Left lung (tissue), 10 donors: Measurements from ENCODE around the gene ATG9A. TPM values are rescaled to one million over a fixed set of nuclear protein-coding genes. Genes with fewer than 3 reads are reported as not detected.

ENCODE experiments used
- ATAC-seq: fragments of 200-7000 bp; cut with Tn5 transposase; one replicate; pipeline ENCODE4 v1.9.1; 2020; ENCODE audit warnings: moderate library complexity
- DNase-seq, 4 donors: peaks; one replicate each; pipeline ENCODE4 v3.0.0-alpha.2; 2013 to 2020
- H3K27ac ChIP-seq, 2 donors: fragments of 200-600 bp; sonication (generic) in 1 of 2; one replicate each; pipeline versions ENCODE4 v1.5.0 to v1.8.0; 2020 to 2021
- H3K27me3 ChIP-seq, 2 donors: fragments of 200-600 bp; sonication (generic) in 1 of 2; one replicate each; pipeline versions ENCODE4 v1.5.0 to v1.8.0; 2020 to 2021
- H3K36me3 ChIP-seq, 2 donors: fragments of 200-600 bp; sonication (generic) in 1 of 2; one replicate each; pipeline versions ENCODE4 v1.5.0 to v1.8.0; 2020 to 2021
- H3K4me1 ChIP-seq, 2 donors: fragments of 200-600 bp; one replicate each; pipeline ENCODE4 v1.8.0; 2021
- H3K4me3 ChIP-seq, 2 donors: fragments of 200-600 bp; sonication (generic) in 1 of 2; one replicate each; pipeline versions ENCODE4 v1.5.0 to v1.8.0; 2020 to 2021; ENCODE audit warnings: mild to moderate bottlenecking in 1 of 2
- H3K9me3 ChIP-seq, 2 donors: fragments of 200-600 bp; sonication (generic) in 1 of 2; one replicate each; pipeline versions ENCODE4 v1.5.0 to v1.8.0; 2020 to 2021
- intact Hi-C, 2 donors: fragments of 100-400 bp; cut with DNase I; formaldehyde crosslinking; loops; one replicate each; pipeline versions ENCODE4 v1.11.2 to v1.14.2; 2022
- polyA plus RNA-seq, 6 donors: library from polyadenylated mRNA; unstranded; fragments of 120-200 nt; gene quantifications; one replicate each; pipeline ENCODE4 v1.2.1, GENCODE V29; 2013; ENCODE audit not compliant: insufficient read length in 6 of 6
- total RNA-seq, 2 donors: library from RNA; stranded (reverse); fragmentation: NEBNext Ultra II Directional; extraction: Animal tissue kit (Norgen Biotek cat#: 25700); gene quantifications; one replicate each; pipeline ENCODE4 v1.2.1, GENCODE V29; 2021
- TF ChIP-seq, protein P1 (sequence below), 2 donors: fragments of 200-600 bp; sonication (generic) in 1 of 2; IDR thresholded peaks; one replicate each; pipeline versions ENCODE4 v1.5.0 to v1.8.0; 2021; ENCODE audit warnings: antibody characterized with exemption in 2 of 2
- donor health status: DM: no; HTN: yes; CAD: no.
- donor health status: DM: no; HTN: no; CAD: no.

The ATG9A gene
- total and polyA plus RNA-seq, 8 donors: 43.1 to 58.9 (median 48.7) TPM

DNA sequence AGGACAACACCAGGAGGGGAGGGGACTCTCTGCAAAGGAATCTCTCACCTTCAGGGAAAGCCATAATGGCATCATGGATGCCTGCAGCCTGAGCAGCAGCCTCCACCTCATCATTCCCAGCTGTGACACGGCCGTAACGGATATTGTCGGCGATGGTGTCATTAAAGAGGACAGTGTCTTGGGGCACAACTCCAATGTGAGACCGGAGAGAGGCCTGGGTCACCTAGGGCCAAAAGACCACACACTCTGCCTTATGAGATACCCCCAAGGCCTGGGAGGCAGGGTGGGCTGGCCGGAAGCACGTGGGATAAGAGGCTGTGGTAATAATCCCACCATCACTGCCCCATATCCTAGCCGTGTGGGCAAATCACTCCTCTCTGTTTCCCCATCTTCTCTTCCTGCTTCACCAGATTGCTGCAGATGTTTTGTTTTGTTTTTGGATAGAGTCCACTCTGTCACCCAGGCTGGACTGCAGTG lies 18.5 kb downstream of the ATG9A start:
- Histone ChIP-seq H3K9me3 (no peaks in the 10 kb centered on the region), H3K4me1 (peaks cover 12 to 33% of the 10 kb centered on the region in 2 donors), H3K27ac (no peak overlapping the region), H3K4me3 (no peak overlapping the region), H3K36me3 (peaks cover 0 to 76% of the 10 kb centered on the region in 2 donors), H3K27me3 (no peaks in the 10 kb centered on the region)
- ATAC-seq (no peak), DNase-seq (no peak)
- intact Hi-C loops: no loop called here
- TF ChIP-seq, protein P1, sequence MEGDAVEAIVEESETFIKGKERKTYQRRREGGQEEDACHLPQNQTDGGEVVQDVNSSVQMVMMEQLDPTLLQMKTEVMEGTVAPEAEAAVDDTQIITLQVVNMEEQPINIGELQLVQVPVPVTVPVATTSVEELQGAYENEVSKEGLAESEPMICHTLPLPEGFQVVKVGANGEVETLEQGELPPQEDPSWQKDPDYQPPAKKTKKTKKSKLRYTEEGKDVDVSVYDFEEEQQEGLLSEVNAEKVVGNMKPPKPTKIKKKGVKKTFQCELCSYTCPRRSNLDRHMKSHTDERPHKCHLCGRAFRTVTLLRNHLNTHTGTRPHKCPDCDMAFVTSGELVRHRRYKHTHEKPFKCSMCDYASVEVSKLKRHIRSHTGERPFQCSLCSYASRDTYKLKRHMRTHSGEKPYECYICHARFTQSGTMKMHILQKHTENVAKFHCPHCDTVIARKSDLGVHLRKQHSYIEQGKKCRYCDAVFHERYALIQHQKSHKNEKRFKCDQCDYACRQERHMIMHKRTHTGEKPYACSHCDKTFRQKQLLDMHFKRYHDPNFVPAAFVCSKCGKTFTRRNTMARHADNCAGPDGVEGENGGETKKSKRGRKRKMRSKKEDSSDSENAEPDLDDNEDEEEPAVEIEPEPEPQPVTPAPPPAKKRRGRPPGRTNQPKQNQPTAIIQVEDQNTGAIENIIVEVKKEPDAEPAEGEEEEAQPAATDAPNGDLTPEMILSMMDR (IDR thresholded peaks at IDR 0.05): no peak

DNA sequence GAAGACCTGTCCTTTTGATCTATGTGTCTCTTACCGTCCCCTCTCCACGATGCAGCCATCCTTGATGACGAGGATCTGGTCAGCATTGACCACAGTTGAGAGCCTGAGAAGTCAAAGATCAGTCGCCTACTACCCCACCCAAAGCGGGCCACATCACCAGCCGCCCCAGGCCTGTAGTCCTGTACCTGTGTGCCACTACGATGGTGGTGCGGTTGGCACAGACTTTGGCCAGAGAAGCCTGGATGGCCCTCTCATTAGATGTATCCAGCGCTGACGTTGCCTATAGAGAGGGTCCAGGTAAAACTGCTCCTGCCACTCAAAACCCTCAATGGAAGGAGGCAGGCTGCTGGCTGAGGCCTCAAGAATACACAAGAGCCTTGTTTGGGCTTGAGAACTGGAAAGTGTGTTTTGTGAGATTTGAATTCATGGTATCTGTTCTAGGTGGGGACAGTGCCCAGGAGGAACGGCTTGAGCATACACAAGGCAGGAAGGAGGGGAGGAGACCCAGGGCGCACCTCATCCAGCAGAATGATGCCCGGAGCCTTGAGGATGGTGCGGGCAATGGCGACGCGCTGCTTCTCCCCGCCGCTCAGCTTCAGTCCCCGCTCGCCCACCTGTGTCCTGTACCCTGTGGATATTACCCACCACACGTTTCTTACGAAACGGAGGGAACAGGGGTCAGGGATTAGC lies 19.1 kb downstream of the ATG9A start:
- no peaks in the 10 kb centered on the region for H3K9me3 ChIP-seq
- H3K36me3 ChIP-seq: peaks cover 0 to 70% of the 10 kb centered on the region in 2 donors
- peaks cover 14 to 35% of the 10 kb centered on the region in 2 donors for H3K4me1 ChIP-seq
- TF ChIP-seq, protein P1 (IDR thresholded peaks at IDR 0.05): no peak
- no peak overlapping the region for H3K4me3 ChIP-seq
- ATAC-seq: no peak
- H3K27me3 ChIP-seq: no peaks in the 10 kb centered on the region
- intact Hi-C loops: no loop called here
- no peak overlapping the region for H3K27ac ChIP-seq
- DNase-seq: no peak

DNA sequence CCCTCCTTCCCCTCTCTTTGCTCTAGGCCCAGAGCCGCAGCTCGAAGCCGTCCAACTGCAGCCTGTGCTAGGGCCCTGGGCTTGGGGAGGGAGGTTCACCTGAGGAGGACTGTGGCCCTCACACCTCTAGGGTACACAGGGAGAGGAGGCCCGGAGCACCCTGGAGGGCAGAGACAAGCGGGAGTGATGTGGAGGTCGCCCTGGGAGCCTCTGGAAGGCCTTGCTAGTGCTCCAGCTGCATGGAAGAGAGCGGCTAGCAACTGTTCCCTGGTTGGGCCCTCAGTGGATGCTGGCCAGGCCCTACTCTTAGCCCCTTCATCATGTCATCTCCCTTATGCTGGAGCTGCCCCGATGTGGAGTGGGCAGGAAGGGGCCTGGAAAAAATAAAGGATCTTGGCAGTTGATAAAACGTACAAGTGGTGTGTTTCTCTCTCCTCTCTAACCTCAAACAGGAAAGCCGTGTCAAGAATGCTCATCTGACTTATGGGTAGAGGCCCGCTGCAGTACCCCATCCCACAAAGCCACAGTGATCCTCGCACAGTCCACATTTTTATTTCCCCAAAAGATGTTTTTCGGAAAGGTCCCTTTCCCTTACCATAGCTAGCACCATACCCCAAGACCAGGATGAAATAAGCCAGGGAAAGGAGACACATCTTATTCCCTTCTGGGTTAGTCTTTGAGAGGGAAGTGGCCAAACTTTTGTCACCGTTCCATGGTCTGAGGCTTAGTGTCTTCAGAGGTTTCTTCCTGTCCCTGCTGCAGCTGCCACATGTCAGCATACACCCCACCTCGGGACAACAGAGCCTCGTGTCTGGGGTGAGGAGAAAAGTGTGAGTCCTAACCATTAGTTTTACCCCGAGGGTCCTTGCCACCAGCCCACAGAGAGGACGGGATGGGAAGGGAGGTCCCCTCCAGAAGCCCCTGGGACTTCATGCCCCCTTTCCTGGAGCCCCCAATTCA lies 19.9 kb downstream of the ATG9A start:
- ATAC-seq (no peak), DNase-seq (no peak)
- no peaks in the 10 kb centered on the region for H3K27me3 ChIP-seq
- peaks cover 0 to 65% of the 10 kb centered on the region in 2 donors for H3K36me3 ChIP-seq
- peaks cover 14 to 35% of the 10 kb centered on the region in 2 donors for H3K4me1 ChIP-seq
- intact Hi-C loops: no loop called here
- H3K27ac ChIP-seq: peak overlapping the region in 1 of 2 donors; percentile 5
- no peak overlapping the region for H3K4me3 ChIP-seq
- TF ChIP-seq, protein P1 (IDR thresholded peaks at IDR 0.05): no peak
- H3K9me3 ChIP-seq: peaks cover 0 to 2% of the 10 kb centered on the region in 2 donors

DNA sequence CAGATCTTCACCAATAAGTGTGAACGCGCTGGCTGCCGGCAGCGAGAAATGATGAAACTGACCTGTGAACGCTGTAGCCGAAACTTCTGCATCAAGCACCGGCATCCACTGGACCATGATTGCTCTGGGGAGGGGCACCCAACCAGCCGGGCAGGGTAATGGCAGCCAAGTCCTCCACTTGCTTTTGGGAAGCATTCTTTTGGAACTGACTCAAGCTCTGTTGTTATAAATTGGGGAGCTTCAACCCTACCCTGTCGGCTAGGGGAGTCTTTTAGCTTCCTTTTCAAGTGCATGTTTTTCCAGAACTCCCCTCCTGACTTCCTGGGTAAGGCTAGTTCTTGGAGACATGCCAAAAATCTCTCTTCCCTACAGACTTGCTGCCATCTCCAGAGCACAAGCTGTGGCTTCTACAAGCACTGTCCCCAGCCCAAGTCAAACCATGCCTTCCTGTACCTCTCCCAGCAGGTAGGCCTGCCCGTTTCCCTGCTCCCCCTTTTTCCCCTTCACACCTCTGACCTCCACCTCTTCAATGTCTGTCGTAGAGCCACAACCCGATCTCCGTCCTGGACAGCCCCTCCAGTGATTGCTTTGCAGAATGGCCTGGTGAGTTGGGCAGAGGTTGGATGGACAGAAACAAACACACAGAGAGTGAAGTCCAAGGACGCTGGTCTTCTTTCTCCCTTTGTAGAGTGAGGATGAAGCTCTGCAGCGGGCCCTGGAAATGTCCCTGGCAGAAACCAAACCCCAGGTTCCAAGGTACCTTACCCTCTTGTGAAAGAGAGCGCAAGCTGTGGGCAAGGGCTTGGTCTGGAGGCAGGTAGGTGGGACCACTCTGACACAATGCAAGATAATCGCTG lies 21.3 kb downstream of the ATG9A start:
- H3K36me3 ChIP-seq: peaks cover 0 to 51% of the 10 kb centered on the region in 2 donors
- peak overlapping the region; percentile 94 to 95 for H3K27ac ChIP-seq
- ATAC-seq: peak; percentile 3
- no peaks in the 10 kb centered on the region for H3K27me3 ChIP-seq
- H3K9me3 ChIP-seq: peaks cover 0 to 4% of the 10 kb centered on the region in 2 donors
- intact Hi-C loops: no loop called here
- peak in 2 of 4 donors; percentile 40 to 47 for DNase-seq
- TF ChIP-seq, protein P1 (IDR thresholded peaks at IDR 0.05): no peak
- H3K4me1 ChIP-seq: peaks cover 14 to 35% of the 10 kb centered on the region in 2 donors
- H3K4me3 ChIP-seq: peak overlapping the region in 1 of 2 donors; percentile 61
